ENCODE results near the gene FRMD4A. TPM values are rescaled to one million over a fixed set of nuclear protein-coding genes. Genes with fewer than 3 reads are reported as not detected.
"Not testable (repeated sequence)": the region's sequence is repeated elsewhere in the genome, so short reads cannot be mapped to it uniquely, and the experiment has no call there.

The FRMD4A gene
- total RNA-seq, 1 experiment from 2014 or later: 7.1 TPM

DNA sequence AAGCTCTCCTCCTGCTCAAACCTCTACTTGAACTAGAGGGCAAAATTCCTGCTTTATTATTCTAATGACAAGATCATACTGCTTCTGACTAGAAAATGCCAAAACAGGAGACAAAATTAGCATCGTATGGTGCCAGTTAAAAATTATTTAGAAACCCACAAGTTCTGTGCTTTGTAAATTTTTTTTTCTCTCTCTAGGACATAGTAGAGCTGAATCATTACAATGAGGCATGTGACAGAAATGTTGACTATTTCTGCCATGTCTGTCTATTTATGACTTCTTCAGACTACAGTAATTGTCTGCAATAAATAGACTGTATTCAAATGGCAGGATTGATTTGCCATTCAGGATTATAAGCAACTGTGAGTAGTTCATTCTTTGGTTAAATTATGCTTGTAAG lies 408.1 kb downstream of the FRMD4A start:
- Histone ChIP-seq H3K27ac (ENCODE audit: low read length) (no peak overlapping the region), H3F3A (ENCODE audit: low read length, unreplicated experiment) (peaks cover 4% of the 10 kb centered on the region), H3K4me3 (ENCODE audit: low read length) (no peak overlapping the region), H2AFZ (ENCODE audit: low read length) (no peak overlapping the region), H3K79me2 (ENCODE audit: low read length) (no peaks in the 10 kb centered on the region), H3K9ac (ENCODE audit: low read length) (no peak overlapping the region), H3K9me3 (ENCODE audit: low read length) (no peaks in the 10 kb centered on the region), H3K36me3 (ENCODE audit: low read depth, low read length) (no peaks in the 10 kb centered on the region), H3K27me3 (ENCODE audit: low read length) (no peaks in the 10 kb centered on the region), H3K4me1 (ENCODE audit: insufficient read depth, low read length) (peaks cover 14% of the 10 kb centered on the region), H3K9me2 (replicated peaks; ENCODE audit: low read length) (no peaks in the 10 kb centered on the region), H4K20me1 (ENCODE audit: low read length) (no peaks in the 10 kb centered on the region), H3K4me2 (ENCODE audit: low read length) (no peak overlapping the region)
- ATAC-seq (no peak), DNase-seq (peak; percentile 2)
- BruUV-seq (replicated peaks): no TSS peak
- ChIA-PET POLR2A (ENCODE audit: unreplicated experiment) (no interaction called here), CTCF (no interaction called here)
- TF ChIP-seq EZH2phosphoT487 (IDR thresholded peaks at IDR 0.05; ENCODE audit: borderline replicate concordance, low read length) (no peak), EZH2 (IDR thresholded peaks at IDR 0.05; ENCODE audit: low read length, unreplicated experiment) (no peak)
- TF ChIP-seq, protein P1, sequence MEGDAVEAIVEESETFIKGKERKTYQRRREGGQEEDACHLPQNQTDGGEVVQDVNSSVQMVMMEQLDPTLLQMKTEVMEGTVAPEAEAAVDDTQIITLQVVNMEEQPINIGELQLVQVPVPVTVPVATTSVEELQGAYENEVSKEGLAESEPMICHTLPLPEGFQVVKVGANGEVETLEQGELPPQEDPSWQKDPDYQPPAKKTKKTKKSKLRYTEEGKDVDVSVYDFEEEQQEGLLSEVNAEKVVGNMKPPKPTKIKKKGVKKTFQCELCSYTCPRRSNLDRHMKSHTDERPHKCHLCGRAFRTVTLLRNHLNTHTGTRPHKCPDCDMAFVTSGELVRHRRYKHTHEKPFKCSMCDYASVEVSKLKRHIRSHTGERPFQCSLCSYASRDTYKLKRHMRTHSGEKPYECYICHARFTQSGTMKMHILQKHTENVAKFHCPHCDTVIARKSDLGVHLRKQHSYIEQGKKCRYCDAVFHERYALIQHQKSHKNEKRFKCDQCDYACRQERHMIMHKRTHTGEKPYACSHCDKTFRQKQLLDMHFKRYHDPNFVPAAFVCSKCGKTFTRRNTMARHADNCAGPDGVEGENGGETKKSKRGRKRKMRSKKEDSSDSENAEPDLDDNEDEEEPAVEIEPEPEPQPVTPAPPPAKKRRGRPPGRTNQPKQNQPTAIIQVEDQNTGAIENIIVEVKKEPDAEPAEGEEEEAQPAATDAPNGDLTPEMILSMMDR (conservative IDR thresholded peaks at IDR 0.05; ENCODE audit: low read depth, low read length): no peak
- intact Hi-C loops (cut with micrococcal nuclease): no loop called here

GRCh38 chr10:13921941-13922340 lies 408.8 kb downstream of the FRMD4A start:
- Histone ChIP-seq H3K4me3 (ENCODE audit: low read length) (no peak overlapping the region), H4K20me1 (ENCODE audit: low read length) (no peaks in the 10 kb centered on the region), H3K27me3 (ENCODE audit: low read length) (no peaks in the 10 kb centered on the region), H3K9ac (ENCODE audit: low read length) (no peak overlapping the region), H3K79me2 (ENCODE audit: low read length) (no peaks in the 10 kb centered on the region), H3K36me3 (ENCODE audit: low read depth, low read length) (no peaks in the 10 kb centered on the region), H2AFZ (ENCODE audit: low read length) (no peak overlapping the region), H3K27ac (ENCODE audit: low read length) (no peak overlapping the region), H3K4me1 (ENCODE audit: insufficient read depth, low read length) (peaks cover 14% of the 10 kb centered on the region), H3K4me2 (ENCODE audit: low read length) (no peak overlapping the region), H3F3A (ENCODE audit: low read length, unreplicated experiment) (peaks cover 4% of the 10 kb centered on the region), H3K9me2 (replicated peaks; ENCODE audit: low read length) (no peaks in the 10 kb centered on the region), H3K9me3 (ENCODE audit: low read length) (no peaks in the 10 kb centered on the region)
- TF ChIP-seq, protein P1 (conservative IDR thresholded peaks at IDR 0.05; ENCODE audit: low read depth, low read length): no peak
- TF ChIP-seq EZH2 (IDR thresholded peaks at IDR 0.05; ENCODE audit: low read length, unreplicated experiment) (no peak), EZH2phosphoT487 (IDR thresholded peaks at IDR 0.05; ENCODE audit: borderline replicate concordance, low read length) (no peak)
- intact Hi-C loops (cut with micrococcal nuclease): no loop called here
- BruUV-seq (replicated peaks): no TSS peak
- POLR2A ChIA-PET (ENCODE audit: unreplicated experiment): no interaction called here
- DNase-seq (no peak), ATAC-seq (no peak)
- CTCF ChIA-PET: no interaction called here

DNA sequence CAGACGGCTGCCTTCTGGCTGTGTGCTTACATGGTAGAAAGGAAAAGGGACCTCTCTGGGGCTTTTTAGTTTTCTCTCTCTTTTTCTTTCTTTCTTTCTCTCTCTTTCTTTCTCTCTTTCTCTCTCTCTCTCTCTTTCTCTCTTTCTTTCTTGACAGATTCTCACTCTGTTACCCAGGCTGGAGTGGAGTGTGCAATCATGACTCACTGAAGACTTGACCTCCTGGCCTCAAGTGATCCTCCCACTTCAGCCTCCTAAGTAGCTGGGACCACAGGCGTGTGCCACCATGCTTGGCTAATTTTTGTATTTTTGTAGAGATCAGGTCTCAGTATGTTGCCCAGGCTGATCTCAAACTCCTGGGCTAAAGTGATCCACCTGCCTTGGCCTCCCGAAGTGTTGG lies 409.6 kb downstream of the FRMD4A start:
- intact Hi-C loops (cut with micrococcal nuclease); CTCF ChIA-PET; H2AFZ ChIP-seq (ENCODE audit: low read length); H3K9me3 ChIP-seq (ENCODE audit: low read length); H3K79me2 ChIP-seq (ENCODE audit: low read length); H3K36me3 ChIP-seq (ENCODE audit: low read depth, low read length); POLR2A ChIA-PET (ENCODE audit: unreplicated experiment); DNase-seq; H3K4me2 ChIP-seq (ENCODE audit: low read length); H3K27me3 ChIP-seq (ENCODE audit: low read length); H3K9me2 ChIP-seq (replicated peaks; ENCODE audit: low read length); H3K4me3 ChIP-seq (ENCODE audit: low read length); BruUV-seq (replicated peaks); H3F3A ChIP-seq (ENCODE audit: low read length, unreplicated experiment); H3K27ac ChIP-seq (ENCODE audit: low read length); ATAC-seq; H3K9ac ChIP-seq (ENCODE audit: low read length); H4K20me1 ChIP-seq (ENCODE audit: low read length): not testable (repeated sequence)
- peaks cover 14% of the 10 kb centered on the region for H3K4me1 ChIP-seq (ENCODE audit: insufficient read depth, low read length)
